ENCODE measurements around the gene IL5RA.

DNA sequence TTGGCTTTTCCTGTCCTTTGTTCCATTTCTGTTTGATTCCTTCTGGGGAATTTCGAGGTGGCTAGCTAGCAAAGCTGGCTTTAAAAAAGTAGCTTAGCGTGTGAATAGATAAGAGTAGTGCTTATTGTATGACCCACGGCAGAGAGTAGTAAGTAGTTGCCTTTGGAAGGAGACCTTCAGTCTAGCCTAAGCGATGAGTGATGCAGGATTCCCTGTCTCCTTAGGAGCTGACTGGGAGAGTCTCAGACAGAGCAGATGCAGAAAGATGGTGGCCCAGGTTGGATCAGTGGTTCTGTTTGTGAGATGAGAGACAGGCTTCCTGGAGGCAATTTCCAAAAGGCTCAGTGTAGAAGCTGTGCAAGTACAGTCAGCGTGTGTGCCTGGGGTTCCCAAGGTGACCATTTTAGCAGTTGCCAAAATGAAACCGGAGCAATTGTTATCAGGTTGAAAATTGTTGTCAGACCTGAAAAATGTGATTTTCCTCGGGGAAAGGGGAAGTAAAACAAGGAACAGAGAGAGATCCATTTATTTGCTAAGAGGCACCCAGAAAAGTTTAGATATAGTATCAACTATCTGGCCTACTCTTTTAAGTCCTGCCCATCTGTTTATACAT, 681 bp upstream of the IL5RA start:
- TF ChIP-seq, protein P1, sequence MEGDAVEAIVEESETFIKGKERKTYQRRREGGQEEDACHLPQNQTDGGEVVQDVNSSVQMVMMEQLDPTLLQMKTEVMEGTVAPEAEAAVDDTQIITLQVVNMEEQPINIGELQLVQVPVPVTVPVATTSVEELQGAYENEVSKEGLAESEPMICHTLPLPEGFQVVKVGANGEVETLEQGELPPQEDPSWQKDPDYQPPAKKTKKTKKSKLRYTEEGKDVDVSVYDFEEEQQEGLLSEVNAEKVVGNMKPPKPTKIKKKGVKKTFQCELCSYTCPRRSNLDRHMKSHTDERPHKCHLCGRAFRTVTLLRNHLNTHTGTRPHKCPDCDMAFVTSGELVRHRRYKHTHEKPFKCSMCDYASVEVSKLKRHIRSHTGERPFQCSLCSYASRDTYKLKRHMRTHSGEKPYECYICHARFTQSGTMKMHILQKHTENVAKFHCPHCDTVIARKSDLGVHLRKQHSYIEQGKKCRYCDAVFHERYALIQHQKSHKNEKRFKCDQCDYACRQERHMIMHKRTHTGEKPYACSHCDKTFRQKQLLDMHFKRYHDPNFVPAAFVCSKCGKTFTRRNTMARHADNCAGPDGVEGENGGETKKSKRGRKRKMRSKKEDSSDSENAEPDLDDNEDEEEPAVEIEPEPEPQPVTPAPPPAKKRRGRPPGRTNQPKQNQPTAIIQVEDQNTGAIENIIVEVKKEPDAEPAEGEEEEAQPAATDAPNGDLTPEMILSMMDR (IDR thresholded peaks at IDR 0.05) = no peak
- no peak for TF ChIP-seq POLR2A (IDR thresholded peaks at IDR 0.05)
- no peak for TF ChIP-seq POLR2AphosphoS5 (IDR thresholded peaks at IDR 0.05)
